Trophoblast cell (in vitro differentiated cells and primary cell): ENCODE measurements around the gene C1orf122.

Source experiments
- DNase-seq, 2 donors: peaks; one replicate each; pipeline ENCODE4 v3.0.0-alpha.2; 2016
- H2AFZ ChIP-seq: 2 replicates; pipeline ENCODE4 v1.6.1; 2013; ENCODE audit warnings: low read length, moderate library complexity, mild to moderate bottlenecking; ENCODE audit not compliant: insufficient read depth, poor library complexity
- H2AK5ac ChIP-seq: 2 replicates; pipeline ENCODE4 v1.6.1; 2013; ENCODE audit warnings: mild to moderate bottlenecking, low read length
- H2BK120ac ChIP-seq: 2 replicates; pipeline ENCODE4 v1.6.1; 2013; ENCODE audit warnings: low read length, mild to moderate bottlenecking, moderate library complexity; ENCODE audit not compliant: insufficient read depth, poor library complexity
- H2BK12ac ChIP-seq: 2 replicates; pipeline ENCODE4 v1.6.1; 2013; ENCODE audit warnings: mild to moderate bottlenecking, low read length, moderate library complexity
- H2BK5ac ChIP-seq: 2 replicates; pipeline ENCODE4 v1.6.1; 2013; ENCODE audit warnings: low read length, low read depth, moderate library complexity, mild to moderate bottlenecking; ENCODE audit not compliant: poor library complexity
- H3K14ac ChIP-seq: 2 replicates; pipeline ENCODE4 v1.6.1; 2013; ENCODE audit warnings: mild to moderate bottlenecking, low read length
- H3K18ac ChIP-seq: 2 replicates; pipeline ENCODE4 v1.6.1; 2013; ENCODE audit warnings: mild to moderate bottlenecking, low read length
- H3K23ac ChIP-seq: 2 replicates; pipeline ENCODE4 v1.6.1; 2013; ENCODE audit warnings: low read length
- H3K27ac ChIP-seq: 2 replicates; pipeline ENCODE4 v1.5.1; 2013; ENCODE audit warnings: low read depth, mild to moderate bottlenecking, inconsistent platforms, low read length, moderate library complexity
- H3K27me3 ChIP-seq: 2 replicates; pipeline ENCODE4 v1.6.1; 2013; ENCODE audit warnings: inconsistent platforms, mild to moderate bottlenecking, low read length, moderate library complexity; ENCODE audit not compliant: insufficient read depth
- H3K36me3 ChIP-seq, 2 experiments: 1 replicate in 1 of 2; 2 replicates in 1 of 2; pipeline ENCODE4 v1.6.1; 2013; ENCODE audit warnings: low read length in 2 of 2, mild to moderate bottlenecking in 2 of 2, moderate library complexity in 1 of 2; ENCODE audit not compliant: insufficient read depth in 2 of 2, control insufficient read depth in 1 of 2
- H3K4ac ChIP-seq: 2 replicates; pipeline ENCODE4 v1.6.1; 2013; ENCODE audit warnings: low read depth, mild to moderate bottlenecking, low read length, moderate library complexity
- H3K4me1 ChIP-seq, 2 experiments: 1 replicate in 1 of 2; 2 replicates in 1 of 2; pipeline ENCODE4 v1.6.1; 2013; ENCODE audit warnings: low read length in 2 of 2, mild to moderate bottlenecking in 2 of 2, moderate library complexity in 1 of 2; ENCODE audit not compliant: insufficient read depth in 2 of 2, control insufficient read depth in 1 of 2
- H3K4me2 ChIP-seq: 2 replicates; pipeline ENCODE4 v1.6.1; 2013; ENCODE audit warnings: inconsistent platforms, mild to moderate bottlenecking, low read length, moderate library complexity
- H3K4me3 ChIP-seq: 2 replicates; pipeline ENCODE4 v1.5.1; 2013; ENCODE audit warnings: mild to moderate bottlenecking, low read depth, low read length, inconsistent platforms
- H3K79me1 ChIP-seq: one replicate; pipeline ENCODE4 v1.6.1; 2013; ENCODE audit warnings: low read length
- H3K79me2 ChIP-seq: 2 replicates; pipeline ENCODE4 v1.6.1; 2013; ENCODE audit warnings: low read length, mild to moderate bottlenecking; ENCODE audit not compliant: control insufficient read depth, insufficient read depth, poor library complexity
- H3K9ac ChIP-seq: 2 replicates; pipeline ENCODE4 v1.6.1; 2013; ENCODE audit warnings: mild to moderate bottlenecking, low read length
- H3K9me3 ChIP-seq: 2 replicates; pipeline ENCODE4 v1.6.1; 2013; ENCODE audit warnings: low read depth, mild to moderate bottlenecking, control low read depth, inconsistent platforms, low read length; ENCODE audit not compliant: insufficient read depth
- H4K12ac ChIP-seq: 2 replicates; pipeline ENCODE4 v1.6.1; 2013; ENCODE audit warnings: low read depth, mild to moderate bottlenecking, low read length, moderate library complexity
- H4K8ac ChIP-seq: 2 replicates; pipeline ENCODE4 v1.6.1; 2013; ENCODE audit warnings: low read depth, mild to moderate bottlenecking, low read length, moderate library complexity
- H4K91ac ChIP-seq: one replicate; pipeline ENCODE4 v1.6.1; 2013; ENCODE audit warnings: low read depth, mild to moderate bottlenecking, low read length, moderate library complexity
- WGBS: extraction: QIAGEN DNeasy Blood & Tissue Kit; methylation state at CpG from one replicate; pipeline ENCODE4 v1.1.7; 2013; ENCODE audit warnings: missing lambda C conversion rate; ENCODE audit not compliant: insufficient read length, insufficient coverage; ENCODE audit errors: extremely low coverage; 5-methylcytosine and 5-hydroxymethylcytosine counted together

Gene C1orf122

DNA sequence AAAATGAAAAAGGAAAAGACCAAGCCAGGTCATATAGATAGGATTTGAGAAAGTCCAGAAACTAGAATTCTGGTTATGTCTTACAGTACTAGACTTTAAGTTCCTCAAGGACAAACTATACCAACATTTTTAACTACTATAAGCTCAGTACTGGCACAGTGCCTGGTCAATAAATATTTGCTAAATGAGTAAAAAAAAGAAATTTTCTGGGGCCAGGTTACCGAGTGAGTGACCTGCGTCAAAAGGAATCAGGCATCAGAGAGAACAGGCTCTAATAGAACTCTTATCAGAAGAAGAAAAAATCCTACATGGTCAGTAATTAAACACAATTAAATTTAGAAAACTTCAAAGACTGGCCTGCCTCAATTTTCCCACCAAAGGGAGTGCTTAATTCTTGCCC lies 24.2 kb downstream of the C1orf122 start:
- no peak overlapping the region for H2BK12ac ChIP-seq
- no peak overlapping the region for H3K14ac ChIP-seq
- H3K27me3 ChIP-seq: no peaks in the 10 kb centered on the region
- no peak overlapping the region for H3K23ac ChIP-seq
- H4K91ac ChIP-seq: no peak overlapping the region
- no peak overlapping the region for H4K8ac ChIP-seq
- no peaks in the 10 kb centered on the region for H3K79me1 ChIP-seq
- H4K12ac ChIP-seq: no peak overlapping the region
- H2BK5ac ChIP-seq: no peak overlapping the region
- no peak overlapping the region for H2AK5ac ChIP-seq
- H3K4ac ChIP-seq: no peak overlapping the region
- H3K9ac ChIP-seq: no peak overlapping the region
- no peak overlapping the region for H2BK120ac ChIP-seq
- H3K36me3 ChIP-seq: peaks cover 7 to 22% of the 10 kb centered on the region in 2 experiments
- H3K18ac ChIP-seq: no peak overlapping the region
- no peak for DNase-seq
- no CpG with 5 or more reads among the region's 2 CpGs for WGBS
- H3K27ac ChIP-seq: no peak overlapping the region
- H3K4me3 ChIP-seq: no peak overlapping the region
- no peaks in the 10 kb centered on the region for H3K4me1 ChIP-seq
- no peak overlapping the region for H3K4me2 ChIP-seq
- H2AFZ ChIP-seq: no peak overlapping the region
- no peaks in the 10 kb centered on the region for H3K79me2 ChIP-seq
- no peaks in the 10 kb centered on the region for H3K9me3 ChIP-seq

DNA sequence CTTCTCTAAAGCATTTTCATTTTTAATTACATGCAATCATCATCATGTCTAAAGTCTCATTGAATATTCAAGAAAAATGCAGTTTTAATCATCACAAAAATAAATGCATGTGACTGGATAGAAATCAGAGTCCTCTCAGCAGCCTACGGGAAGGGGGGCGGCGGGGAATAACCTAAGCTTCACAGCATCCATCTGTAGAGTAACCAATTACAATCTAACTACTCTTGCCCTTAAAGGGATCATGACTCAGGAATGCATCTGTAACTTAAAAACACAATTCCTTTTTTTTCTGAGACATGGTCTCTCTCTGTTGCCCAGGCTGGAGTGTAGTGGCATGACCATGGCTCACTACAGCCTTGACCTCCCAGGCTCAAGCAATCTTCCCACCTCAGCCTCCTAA lies 29.2 kb downstream of the C1orf122 start:
- WGBS: no CpG with 5 or more reads among the region's 3 CpGs
- H2BK12ac ChIP-seq: no peak overlapping the region
- H2AK5ac ChIP-seq: no peak overlapping the region
- H3K9ac ChIP-seq: no peak overlapping the region
- H2AFZ ChIP-seq: no peak overlapping the region
- H3K4me2 ChIP-seq: no peak overlapping the region
- H3K79me1 ChIP-seq: no peaks in the 10 kb centered on the region
- H3K4me1 ChIP-seq: no peaks in the 10 kb centered on the region
- H4K12ac ChIP-seq: no peak overlapping the region
- no peak overlapping the region for H3K18ac ChIP-seq
- no peak overlapping the region for H3K4ac ChIP-seq
- H2BK5ac ChIP-seq: no peak overlapping the region
- H3K4me3 ChIP-seq: no peak overlapping the region
- no peak overlapping the region for H2BK120ac ChIP-seq
- no peak overlapping the region for H4K8ac ChIP-seq
- no peak overlapping the region for H4K91ac ChIP-seq
- no peak overlapping the region for H3K27ac ChIP-seq
- DNase-seq: no peak
- H3K23ac ChIP-seq: no peak overlapping the region
- H3K14ac ChIP-seq: no peak overlapping the region
- no peaks in the 10 kb centered on the region for H3K27me3 ChIP-seq
- H3K9me3 ChIP-seq: no peaks in the 10 kb centered on the region
- H3K79me2 ChIP-seq: no peaks in the 10 kb centered on the region
- peaks cover 16 to 41% of the 10 kb centered on the region in 2 experiments for H3K36me3 ChIP-seq

DNA sequence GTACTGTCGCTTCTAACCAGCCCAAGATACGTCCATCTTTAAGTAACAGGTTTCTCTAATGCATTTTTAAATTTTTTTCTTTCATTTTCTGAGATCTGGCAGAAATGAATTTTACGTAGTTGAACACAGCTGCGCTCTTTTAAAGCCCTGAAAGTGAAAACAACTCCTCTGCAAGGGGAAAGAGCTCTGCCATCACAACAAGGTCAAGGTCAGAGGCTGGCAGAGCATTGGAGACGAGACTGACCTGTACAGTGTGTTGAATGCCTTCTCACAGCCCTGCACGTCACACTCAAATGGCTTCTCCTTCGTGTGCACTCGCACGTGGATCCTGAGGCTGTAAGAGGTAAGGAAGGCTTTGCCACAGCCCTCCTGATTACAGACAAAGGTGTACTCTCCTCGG lies 32.1 kb downstream of the C1orf122 start:
- no CpG with 5 or more reads among the region's 10 CpGs for WGBS
- H2BK120ac ChIP-seq: no peak overlapping the region
- no peak overlapping the region for H3K4me2 ChIP-seq

DNA sequence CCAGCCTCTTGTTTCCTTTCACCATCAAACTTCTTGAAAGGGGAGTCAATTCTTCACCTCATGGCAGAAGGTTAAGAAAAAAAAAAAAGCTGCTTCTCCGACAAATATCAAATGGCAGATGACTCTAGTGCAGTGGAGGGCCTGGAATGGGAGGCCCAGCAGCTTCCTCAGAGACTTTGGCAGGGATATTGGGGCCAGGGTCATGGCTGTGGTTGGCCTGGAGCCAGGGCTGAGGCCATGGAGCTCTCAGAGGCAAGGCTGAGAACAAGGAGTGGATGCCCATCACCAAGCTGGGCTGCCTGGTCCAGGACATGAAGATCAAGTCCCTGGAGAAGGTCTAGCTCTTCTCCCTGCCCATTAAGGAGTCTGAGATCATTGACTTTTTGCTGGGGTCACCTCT lies 33.1 kb downstream of the C1orf122 start:
- WGBS: no CpG with 5 or more reads among the region's 1 CpG
- no peak overlapping the region for H4K91ac ChIP-seq
- H3K4ac ChIP-seq: no peak overlapping the region
- no peak overlapping the region for H2BK5ac ChIP-seq
- H3K27me3 ChIP-seq: no peaks in the 10 kb centered on the region
- no peaks in the 10 kb centered on the region for H3K79me1 ChIP-seq
- H2AK5ac ChIP-seq: no peak overlapping the region
- H4K12ac ChIP-seq: no peak overlapping the region
- no peak overlapping the region for H3K27ac ChIP-seq
- H2BK12ac ChIP-seq: no peak overlapping the region
- no peak overlapping the region for H2AFZ ChIP-seq
- H3K36me3 ChIP-seq: peaks cover 13 to 26% of the 10 kb centered on the region in 2 experiments
- H3K14ac ChIP-seq: no peak overlapping the region
- H2BK120ac ChIP-seq: no peak overlapping the region
- no peak overlapping the region for H3K9ac ChIP-seq
- no peak overlapping the region for H4K8ac ChIP-seq
- H3K4me2 ChIP-seq: no peak overlapping the region
- no peak overlapping the region for H3K18ac ChIP-seq
- H3K4me1 ChIP-seq: no peaks in the 10 kb centered on the region
- H3K23ac ChIP-seq: no peak overlapping the region
- no peak overlapping the region for H3K4me3 ChIP-seq
- H3K79me2 ChIP-seq: no peaks in the 10 kb centered on the region
- H3K9me3 ChIP-seq: no peaks in the 10 kb centered on the region
- no peak for DNase-seq

More for the DNA sequence above, 32.1 kb downstream of the C1orf122 start:
- Histone ChIP-seq H2BK5ac (no peak overlapping the region), H3K14ac (no peak overlapping the region), H4K12ac (no peak overlapping the region), H3K27me3 (no peaks in the 10 kb centered on the region), H2BK12ac (no peak overlapping the region), H3K4ac (no peak overlapping the region), H3K79me2 (no peaks in the 10 kb centered on the region), H3K4me3 (peak overlapping the region; percentile 23), H2AK5ac (no peak overlapping the region), H3K79me1 (no peaks in the 10 kb centered on the region), H3K36me3 (peaks cover 13 to 29% of the 10 kb centered on the region in 2 experiments), H3K4me1 (no peaks in the 10 kb centered on the region), H3K9me3 (no peaks in the 10 kb centered on the region), H3K27ac (no peak overlapping the region), H2AFZ (no peak overlapping the region), H3K23ac (no peak overlapping the region), H3K9ac (peak overlapping the region; percentile 38), H4K91ac (no peak overlapping the region), H3K18ac (no peak overlapping the region), H4K8ac (no peak overlapping the region)
- DNase-seq: no peak
